Measurements from ENCODE around the gene SLCO2A1.

SLCO2A1 gene

DNA sequence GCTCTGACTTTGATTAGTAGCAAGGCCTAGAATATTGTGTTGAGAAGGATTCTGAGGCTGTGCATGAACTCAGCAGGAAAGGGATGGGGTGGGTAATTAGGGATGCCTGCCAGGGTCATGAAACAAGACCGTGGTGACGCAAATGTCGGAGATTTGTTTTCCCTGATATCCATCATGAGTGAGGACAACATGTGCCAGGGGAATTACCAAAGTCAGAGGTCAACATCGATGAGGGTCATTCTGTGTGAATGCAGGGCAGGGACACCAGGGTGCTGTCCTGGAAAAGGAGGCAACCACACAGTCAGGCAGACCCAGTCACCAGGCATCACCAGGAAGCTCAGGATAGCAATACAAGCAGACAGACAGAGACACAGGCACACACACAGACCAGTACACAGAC is 52.2 kb downstream of the SLCO2A1 start:
- no peak for DNase-seq

DNA sequence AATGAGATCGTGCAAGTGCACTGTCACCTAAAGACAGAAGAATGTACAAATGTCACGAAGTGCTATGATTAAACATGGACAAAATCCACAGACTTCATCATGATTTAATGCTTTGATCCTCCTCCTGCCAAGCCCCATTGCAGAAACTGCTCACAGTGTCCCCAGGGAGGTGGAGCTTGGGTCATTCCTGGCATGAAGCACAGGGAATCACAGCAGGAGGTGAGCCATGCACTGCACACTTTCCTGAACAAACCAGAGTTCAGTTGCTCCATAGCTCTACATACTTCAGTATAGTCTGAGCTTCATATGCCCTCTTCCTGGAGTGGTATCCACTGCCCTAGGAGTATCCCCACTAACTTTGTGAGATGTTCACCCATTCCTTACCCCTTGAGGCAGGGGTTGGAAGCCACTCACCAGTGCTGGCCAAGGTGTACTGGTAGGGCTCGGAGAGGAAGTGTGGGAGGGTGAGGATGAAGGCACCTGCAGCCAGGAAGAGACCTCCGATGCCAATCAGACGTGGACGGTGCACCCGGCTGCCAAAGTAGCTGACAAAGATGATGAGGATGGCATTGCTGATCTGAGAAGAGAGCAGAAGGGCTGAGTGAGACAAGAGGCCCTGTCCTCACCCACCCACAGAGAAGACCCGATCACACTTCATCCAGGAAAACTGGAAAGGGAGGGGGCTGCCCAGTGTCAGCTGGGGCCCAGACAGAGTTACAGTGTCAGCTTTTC is 56.3 kb downstream of the SLCO2A1 start:
- no peak for DNase-seq

DNA sequence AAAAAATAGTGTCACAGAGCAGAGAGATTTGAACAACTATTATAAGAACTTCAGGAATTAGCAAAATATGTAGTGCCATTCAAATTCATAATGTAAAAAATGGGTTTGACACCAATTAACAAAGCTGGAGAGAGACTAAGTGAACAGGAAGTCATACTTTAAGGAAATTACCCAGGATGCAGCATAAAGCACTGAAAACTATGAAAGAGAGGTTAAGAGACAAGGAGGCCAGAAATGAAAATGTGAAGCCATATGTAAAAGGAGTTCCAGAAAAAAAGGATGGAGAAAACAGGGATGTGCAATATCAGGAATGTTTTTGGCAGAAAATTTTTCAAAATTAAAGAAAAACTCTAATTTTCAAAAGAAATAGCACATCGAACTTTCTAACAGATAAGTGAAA is 57.6 kb downstream of the SLCO2A1 start:
- DNase-seq, result no peak

DNA sequence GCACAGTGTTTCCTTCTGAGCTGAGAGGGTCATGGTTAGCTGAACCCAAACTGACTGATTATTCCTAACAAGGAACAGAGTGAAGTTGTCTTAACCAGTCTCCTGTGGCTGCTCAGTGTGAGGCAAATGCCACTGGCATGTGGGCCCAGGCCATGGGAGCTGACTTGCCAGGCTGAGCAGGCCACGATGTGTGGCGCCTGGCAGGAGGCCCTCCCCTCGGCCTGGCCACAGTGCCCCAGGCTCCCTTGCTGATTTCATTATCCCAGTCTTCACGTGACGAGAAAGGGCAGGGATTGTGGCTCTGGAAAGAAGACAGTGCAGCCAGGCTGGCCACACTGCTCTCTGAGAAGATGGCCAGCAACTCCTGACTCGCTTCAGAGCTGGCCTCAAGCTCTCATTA is 58.8 kb downstream of the SLCO2A1 start:
- DNase-seq, result no peak

DNA sequence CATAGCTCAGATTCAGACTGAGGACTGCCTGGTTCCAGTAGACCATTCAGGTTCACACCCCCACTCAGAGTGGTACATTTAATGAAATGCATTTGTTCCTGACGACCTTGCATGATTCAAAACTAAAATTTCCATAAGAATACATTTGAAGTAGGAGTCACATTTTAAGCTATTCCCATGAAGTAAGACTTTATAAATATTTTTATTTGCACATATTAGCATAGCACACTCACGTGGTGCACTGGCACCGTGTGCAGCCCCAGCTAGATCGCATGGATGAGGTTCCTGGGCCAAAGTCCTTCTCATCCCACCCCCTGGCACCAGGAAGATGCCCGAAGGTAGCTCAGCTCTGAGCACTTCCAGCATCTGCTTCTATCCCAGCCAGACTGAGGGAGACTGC is 59.4 kb downstream of the SLCO2A1 start:
- no peak for DNase-seq

DNA sequence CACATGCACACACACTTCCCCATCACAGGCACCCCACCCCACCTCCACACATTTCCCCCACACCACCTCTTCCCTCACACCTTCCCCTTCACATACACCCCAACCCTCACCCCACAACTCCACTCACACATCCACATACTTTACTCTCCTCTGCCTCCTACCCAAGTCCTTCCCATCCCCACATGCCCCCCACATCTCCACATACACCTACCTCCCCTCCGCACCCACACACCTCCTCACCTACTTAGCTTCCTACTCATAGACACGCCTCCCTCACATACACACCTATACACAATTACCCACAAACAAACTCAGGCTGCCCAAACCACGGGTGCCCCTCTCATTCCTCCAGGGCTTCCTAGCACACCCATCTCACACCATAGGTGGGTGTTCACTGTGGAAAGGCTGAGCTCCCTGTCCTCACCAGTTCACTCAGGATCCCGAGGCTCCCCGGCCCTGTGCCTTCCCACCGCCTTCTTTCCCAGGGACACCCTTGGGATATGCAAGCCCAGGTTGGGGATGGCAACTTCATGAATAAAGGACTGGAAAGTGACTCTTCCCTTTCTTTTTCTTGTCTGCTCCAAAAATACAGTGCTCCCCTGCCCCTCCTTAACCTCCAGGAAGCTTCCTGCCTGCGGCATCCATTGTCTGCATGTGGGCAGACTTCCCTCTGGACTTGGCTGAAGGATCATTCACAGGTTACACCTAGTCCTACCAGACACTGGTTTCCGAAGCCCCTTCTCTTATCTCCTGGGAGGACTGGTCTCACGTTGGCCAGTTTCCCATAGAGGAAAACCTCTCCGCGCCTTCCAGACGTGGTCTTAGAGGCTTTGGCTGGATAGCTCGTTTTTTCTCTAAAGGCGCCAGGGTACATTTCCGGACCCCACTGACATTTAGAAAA is 61.5 kb downstream of the SLCO2A1 start:
- no peak for DNase-seq

DNA sequence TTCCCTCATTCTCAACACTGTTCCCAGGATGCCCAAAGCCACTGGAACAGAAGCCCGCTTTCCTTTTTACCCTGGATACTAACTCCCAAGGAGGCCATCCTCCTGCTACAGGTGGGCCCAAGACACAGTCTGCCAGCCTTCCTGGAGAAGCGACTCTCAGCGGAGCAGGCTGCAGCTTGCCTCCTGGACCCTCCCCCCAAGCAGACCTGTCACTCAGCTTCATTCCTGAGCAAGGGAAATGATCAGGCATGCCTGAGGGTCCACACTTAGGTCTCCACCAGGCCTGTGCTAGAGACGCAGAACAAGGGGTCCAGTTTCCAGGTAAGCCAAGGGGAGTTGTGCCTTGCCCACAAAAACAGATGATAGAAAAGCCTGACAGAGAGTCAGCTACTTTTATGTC is 62.8 kb downstream of the SLCO2A1 start:
- DNase-seq, result no peak

DNA sequence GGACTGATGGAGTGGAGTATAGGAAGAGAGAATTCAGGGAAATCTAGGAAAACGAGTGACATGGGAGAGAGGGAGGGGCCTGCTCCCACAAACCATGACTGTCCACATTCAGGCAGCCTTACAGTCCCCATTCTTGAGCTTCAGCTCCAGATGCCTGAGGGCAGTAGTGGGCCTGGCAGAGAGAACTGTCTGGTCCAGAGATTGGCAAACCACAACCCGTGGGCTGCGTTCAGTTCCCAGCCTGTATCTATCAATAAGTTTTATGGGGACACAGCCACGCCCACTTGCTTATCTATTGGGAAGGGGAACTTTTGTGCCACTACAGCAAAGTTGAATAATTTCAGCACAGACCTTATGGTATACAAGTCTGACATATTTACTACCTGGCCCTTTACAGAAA is 63.8 kb downstream of the SLCO2A1 start:
- no peak for DNase-seq

DNA sequence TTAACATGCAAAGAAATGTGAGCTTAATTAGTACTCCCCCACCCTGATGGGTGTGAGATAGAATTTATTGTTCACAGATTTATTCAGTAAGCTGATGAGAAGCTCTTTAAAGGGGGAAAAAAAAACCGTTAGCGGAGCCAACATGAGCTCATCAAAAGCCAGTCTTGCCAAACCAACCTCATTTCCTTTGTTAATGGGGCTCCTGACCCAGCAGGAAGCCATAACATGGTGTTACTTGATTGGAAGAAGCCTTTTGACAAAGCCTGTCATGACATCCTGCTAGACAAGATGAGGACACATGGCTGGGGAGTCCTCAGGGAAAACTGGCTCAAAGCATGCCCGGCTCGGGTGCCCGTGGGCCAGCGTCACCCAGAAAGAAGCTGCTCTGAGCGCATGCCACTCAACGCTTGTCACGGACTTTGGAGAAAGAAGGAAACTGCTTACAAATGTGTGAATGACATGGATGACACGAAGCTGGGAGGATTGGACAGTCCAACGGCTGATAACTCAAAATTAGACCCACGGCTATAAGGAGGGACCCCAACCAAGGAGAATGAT is 64.6 kb downstream of the SLCO2A1 start:
- no peak for DNase-seq

DNA sequence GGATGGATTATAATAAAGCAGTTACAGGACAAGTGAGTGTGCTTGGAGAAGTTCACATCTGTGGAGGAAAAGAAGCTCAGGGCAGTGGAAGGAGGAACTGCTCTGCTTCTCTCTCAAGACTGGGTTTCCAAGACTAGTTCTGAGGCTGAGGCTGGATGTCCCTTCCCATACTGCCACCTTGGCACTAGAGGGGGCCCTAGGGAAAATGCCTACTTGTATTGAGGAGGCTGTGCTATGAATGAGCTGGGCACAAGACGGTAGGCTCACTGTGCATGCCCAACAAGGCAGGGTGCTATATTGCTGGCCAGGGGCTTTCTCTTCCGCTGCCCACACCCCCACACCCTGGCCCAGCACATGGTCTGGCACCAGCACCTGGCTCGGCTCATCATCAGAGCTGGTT is 65.2 kb downstream of the SLCO2A1 start:
- no peak for DNase-seq

DNA sequence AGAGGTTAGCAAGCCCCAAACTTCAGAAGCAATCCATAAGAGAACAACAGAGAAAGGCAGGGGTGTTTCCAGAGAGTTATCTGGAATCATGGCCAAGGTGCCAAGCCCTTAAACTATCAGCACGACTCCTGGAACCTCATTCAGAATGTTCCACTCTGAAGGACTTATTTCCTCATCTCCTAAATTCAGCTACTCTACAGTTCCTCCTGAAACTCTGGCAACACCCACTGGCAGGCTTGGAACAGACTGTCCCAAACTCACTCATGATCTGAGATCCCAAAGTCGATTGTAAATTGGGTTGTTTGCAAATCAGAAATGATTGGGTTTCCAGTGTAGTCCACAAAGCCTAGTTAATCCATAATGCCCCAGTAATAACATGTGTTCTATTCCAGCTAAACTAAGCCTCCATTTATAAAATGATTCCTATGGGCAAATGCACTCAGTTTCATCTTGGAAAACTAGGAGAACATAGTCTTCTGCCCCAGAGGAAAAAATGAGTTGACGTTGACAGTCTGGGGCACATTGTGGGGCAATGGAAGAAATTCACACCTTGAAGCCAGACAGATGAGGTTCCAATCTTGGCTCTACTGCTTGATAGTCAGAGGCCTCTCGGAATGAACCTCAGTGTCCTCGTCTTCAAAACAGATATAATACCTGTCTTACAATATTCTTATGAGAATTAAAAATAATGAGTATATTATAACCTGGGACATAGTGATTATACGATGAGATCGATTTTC is 65.9 kb downstream of the SLCO2A1 start:
- no peak for DNase-seq

DNA sequence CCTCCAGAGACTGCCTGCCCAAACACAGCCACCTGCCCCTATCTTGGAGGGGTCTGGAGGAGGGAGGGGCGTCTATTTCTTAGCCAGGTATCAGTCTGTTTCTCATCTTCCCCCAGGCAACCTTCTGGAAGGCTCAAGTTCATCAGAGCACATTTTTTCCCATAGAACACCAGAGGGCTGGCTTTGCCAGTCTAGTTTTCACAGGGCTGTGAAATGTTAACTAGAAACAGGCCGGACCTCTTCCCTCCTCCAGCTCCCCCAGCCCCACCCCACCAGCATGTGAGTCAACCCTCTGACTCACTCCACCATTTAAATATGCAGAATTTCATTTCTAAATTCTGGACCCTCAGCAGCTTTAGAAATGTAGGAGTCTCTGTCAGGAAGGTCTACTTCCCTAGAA is 66.9 kb downstream of the SLCO2A1 start:
- no peak for DNase-seq

DNA sequence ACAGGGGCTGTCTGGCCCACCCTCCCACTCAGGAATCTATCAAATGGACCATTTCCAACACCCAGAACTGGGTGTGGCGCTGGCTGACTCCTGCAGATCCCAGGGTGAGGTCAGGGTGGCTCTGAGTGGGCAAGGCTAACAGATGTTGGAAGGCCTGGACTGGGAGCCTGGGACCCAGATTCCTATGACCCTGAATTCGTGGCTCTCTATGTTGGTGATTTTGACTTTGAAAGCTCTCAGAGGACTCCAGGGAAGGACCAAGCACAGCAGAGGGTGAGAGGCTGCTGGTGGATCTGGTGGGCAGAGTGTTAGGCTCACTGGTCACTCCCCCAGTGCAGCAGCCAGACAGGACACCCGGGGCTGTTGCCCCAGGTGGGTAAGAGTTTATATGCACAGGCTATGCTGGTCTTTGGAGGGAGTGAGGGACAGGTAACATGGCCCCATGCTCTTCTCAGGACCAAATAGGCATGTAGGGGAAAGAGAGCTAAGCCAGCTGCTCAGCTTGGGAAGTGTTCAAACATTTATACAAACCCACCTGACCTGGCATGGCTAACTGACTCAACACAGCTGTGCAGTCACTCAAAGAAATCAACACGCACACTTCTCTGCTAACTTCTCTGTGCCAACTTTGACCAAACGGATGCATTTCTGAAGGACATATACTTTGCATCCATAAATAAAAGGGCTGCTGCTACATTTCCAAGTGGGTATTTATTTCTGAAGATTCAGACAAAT is 71.5 kb downstream of the SLCO2A1 start:
- no peak for DNase-seq

DNA sequence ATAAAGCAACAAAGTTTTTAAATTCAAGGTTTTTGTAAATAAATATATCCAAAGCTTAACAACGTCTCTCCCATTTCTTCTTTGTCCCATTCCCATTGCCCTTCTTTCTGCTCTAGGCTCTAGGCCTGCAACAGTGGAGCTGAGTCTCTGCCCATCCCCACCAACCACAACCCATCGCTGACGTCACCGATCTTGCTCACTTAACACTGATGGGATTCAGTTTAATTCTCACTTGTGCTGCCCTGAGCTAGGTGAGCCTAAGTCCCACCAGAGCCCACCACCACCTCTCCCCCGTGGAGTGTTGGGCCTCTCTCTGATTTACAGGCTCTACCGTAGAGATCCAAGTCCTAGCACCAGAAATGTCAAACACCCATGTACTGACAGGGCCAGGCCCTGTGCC is 72.7 kb downstream of the SLCO2A1 start:
- no peak for DNase-seq

DNA sequence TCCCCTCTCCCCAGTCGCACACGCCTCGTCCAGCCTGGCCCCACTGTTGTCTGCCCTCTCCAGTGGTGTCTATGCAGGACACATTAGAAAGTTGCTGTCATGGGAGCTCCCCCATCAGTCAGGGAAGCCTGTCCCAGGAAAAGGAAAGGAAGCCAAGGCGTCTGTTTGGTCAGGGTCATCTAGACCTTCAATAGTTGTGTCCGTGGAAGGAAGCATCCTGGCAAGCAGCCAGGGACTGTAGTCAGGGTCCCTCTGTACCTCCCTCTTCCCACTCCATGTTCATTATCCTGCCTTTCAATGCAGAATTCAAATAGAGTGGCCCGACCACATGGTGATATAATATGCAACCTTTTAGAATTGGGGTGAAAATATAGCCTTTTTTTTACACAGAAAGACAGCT is 73.4 kb downstream of the SLCO2A1 start:
- no peak for DNase-seq

DNA sequence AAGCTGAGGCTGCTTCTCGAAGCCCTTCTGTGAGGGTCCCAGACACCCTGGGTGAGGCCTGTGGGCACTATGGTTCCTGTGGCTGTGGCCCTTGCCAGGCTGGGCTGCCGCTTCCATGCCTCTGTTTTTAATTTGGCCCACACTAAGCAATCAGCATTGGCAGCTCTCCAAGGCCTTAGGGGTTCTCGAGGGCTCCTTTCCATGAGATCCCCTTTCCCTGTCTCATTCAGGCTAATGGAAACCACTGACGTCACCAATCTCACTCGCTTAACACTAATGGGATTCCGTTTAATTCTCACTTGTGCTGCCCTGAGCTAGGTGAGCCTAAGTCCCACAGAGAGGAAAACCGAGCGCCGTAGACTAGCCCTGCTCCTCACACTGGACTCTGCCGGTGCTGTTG is 73.8 kb downstream of the SLCO2A1 start:
- no peak for DNase-seq

DNA sequence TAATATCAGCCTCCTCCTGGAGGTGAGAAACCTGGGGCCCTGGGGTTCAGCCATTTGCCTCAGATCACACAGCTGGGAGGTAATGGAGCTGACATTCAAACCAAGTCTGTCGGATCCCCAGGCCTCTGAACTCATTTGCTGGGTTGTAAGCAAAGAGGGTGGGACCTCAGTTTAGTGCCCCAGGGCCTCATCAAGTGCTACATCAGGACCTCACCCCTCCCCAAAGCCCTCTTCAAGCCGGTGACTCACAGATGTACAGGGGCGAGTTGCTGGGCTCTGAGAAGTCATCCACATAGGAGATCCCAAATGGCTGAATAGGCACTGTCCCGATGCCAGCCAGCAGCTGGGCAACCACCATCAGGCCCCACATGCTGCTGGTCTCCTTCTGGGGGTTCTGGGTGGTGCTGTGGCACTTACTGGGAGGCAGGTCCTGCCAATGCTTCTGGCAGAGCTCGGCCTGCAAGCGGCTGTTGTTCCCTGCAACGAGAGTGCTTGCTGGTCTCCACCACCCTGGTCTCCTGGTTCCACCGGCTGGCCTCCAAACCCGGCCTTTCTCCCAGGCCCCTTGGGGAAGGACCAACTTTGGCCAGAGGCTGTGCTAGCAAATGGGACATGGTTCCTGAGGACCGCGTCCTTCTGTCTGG is 74.9 kb downstream of the SLCO2A1 start:
- DNase-seq, result no peak

DNA sequence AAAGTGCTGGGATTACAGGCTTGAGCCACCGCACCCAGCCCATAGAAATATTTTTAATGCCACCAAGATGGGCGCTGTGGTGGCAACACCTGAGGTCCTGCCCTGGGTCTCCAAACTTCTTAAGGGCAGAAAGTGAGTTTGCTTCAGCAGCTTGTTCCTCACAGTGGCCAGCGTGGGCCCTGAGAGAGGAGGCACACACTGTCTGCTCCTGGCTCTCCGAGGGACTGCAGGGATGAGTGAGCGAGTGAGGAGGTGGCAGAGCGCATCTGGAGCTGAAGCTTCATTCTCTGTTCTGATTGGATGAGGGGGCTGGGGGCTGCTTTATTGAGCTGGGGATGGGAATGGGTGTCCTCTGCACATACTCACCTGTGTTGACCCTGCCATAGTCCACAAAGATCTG is 76.4 kb downstream of the SLCO2A1 start:
- no peak for DNase-seq

DNA sequence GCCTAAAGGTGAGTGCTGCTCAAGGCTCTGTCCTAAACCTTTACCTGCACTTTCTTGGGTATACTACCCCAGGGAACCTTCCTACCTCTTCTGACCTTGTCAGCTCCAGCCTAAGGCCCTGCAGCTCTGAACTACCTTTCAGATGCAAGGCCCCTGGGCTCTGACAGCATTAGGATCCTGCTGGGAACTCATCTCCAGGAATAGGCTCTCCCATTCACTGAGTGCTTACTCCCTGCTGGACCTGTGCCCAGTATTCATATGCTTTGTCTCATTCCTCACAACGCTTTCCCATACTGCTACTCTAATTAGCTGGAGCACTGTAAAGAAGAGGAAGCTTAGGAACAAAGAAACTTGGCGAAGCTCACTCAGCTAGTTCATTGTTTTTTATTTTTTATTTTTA is 80.3 kb downstream of the SLCO2A1 start:
- DNase-seq, result no peak

DNA sequence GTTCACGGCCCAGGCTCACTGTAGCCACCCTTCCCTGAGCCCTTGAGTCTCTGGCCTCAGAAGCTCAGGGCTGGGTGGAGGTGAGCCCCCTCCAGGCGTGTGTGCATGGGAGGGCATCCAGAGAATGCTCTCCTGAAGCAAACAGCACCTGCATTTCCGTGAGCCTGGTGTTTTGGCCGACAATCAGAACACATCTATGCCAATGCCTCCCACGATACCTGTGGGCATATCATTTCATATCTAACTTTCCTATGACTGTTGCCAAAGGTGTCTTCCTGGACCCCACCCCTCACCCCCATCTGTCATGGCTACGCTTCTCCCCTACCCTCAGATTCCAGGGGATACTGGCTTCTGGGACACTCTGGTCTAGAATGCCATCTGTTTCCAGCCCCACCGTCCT is 80.7 kb downstream of the SLCO2A1 start:
- no peak for DNase-seq

DNA sequence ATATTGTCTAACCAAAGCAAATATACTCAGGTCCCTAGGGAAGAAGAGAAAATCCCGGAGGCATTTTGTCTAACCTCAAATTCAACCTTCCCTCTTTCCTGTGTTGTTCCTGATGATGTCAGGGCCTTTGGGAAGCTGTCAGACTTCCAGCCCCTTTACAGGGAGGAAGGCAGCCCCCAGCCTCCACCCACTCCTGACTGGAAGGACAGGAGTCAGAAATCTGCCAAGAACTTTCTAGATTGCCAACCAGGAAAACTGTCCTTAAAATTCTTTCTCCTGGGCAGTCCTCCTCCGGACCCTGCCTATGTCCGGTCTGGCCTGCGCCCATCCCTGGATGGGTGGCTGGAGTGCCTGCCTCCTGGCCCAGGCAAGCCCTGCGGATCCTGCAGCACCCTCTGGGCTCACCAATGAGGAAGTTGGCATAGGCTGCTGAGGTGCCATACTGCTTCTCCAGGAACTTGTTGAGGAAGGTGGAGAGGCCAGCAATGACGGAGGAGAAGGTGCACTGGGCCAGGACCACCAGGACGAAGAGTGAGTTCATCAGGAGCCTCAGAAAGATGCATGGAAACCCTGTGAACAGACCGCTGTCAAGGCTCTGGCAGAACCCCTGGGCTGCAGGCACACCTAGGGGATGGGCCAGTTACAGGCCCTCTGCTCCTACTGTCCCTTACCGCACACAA is 81.5 kb downstream of the SLCO2A1 start:
- DNase-seq, result no peak

Measured in activated T-cell treated with anti-CD3 and anti-CD28 coated beads, Interleukin-2, amount 50 U/mL, for 48 hours (primary cell).